Measurements from ENCODE around the gene SCFD1.

Gene SCFD1

DNA sequence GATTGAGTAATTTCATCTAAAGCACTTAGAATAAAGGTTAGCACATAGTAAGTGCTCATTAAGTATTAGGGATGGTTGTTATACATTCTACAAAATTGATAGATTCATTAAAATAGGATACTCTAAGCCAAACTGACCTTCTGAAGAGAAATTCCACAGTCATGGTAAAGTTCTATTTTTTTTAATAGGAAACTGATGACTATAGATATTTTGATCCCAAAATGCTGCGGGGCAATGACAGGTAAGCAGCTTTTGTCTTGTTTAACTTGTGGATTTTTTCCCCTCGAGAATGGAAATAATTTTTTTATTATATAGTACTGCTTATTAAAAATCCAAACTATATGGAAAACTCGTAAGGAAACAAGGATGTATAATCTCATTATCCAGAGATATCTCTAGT is 97.0 kb downstream of the SCFD1 start:
- DNase-seq (ENCODE audit: low read depth), result no peak
- TF ChIP-seq, protein P1, sequence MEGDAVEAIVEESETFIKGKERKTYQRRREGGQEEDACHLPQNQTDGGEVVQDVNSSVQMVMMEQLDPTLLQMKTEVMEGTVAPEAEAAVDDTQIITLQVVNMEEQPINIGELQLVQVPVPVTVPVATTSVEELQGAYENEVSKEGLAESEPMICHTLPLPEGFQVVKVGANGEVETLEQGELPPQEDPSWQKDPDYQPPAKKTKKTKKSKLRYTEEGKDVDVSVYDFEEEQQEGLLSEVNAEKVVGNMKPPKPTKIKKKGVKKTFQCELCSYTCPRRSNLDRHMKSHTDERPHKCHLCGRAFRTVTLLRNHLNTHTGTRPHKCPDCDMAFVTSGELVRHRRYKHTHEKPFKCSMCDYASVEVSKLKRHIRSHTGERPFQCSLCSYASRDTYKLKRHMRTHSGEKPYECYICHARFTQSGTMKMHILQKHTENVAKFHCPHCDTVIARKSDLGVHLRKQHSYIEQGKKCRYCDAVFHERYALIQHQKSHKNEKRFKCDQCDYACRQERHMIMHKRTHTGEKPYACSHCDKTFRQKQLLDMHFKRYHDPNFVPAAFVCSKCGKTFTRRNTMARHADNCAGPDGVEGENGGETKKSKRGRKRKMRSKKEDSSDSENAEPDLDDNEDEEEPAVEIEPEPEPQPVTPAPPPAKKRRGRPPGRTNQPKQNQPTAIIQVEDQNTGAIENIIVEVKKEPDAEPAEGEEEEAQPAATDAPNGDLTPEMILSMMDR (conservative IDR thresholded peaks at IDR 0.05; ENCODE audit: low read length), result no peak
- no peak overlapping the region for H3K4me3 ChIP-seq (ENCODE audit: low read length)

- TF ChIP-seq, protein P1 (conservative IDR thresholded peaks at IDR 0.05; ENCODE audit: low read length), result no peak
- peak; percentile 41 for DNase-seq (ENCODE audit: low read depth)
- no peak overlapping the region for H3K4me3 ChIP-seq (ENCODE audit: low read length)
Measured at GRCh38 chr14:30725763-30726162, 103.6 kb downstream of the SCFD1 start.

GRCh38 chr14:30728471-30728870 is 106.4 kb downstream of the SCFD1 start:
- TF ChIP-seq, protein P1 (conservative IDR thresholded peaks at IDR 0.05; ENCODE audit: low read length), result no peak
- no peak overlapping the region for H3K4me3 ChIP-seq (ENCODE audit: low read length)
- no peak for DNase-seq (ENCODE audit: low read depth)

- peak; percentile 0 for DNase-seq (ENCODE audit: low read depth)
- TF ChIP-seq, protein P1 (conservative IDR thresholded peaks at IDR 0.05; ENCODE audit: low read length), result no peak
- H3K4me3 ChIP-seq (ENCODE audit: low read length), result no peak overlapping the region
Measured at GRCh38 chr14:30737916-30738315, 115.8 kb downstream of the SCFD1 start.

DNA sequence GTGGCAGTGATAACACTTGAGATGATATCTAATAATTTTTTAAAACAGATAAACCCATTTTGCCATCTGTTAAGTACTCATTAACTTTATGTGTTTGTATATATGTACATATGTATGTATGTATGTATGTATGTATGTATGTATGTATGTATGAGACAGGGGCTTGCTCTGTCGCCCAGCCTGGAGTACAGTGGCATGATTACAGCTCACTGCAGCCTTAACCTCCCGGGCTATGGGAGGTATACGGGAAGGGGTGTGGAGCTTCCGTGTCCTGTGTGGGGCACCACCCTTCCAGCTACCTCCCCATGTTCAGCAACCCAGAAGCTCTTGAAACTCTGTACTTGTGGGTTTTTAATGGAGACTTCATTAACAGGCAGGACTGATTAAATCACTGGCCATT is 116.9 kb downstream of the SCFD1 start:
- TF ChIP-seq, protein P1 (conservative IDR thresholded peaks at IDR 0.05; ENCODE audit: low read length), result no peak
- DNase-seq (ENCODE audit: low read depth), result no peak
- H3K4me3 ChIP-seq (ENCODE audit: low read length), result no peak overlapping the region

- DNase-seq (ENCODE audit: low read depth), result no peak
- TF ChIP-seq, protein P1 (conservative IDR thresholded peaks at IDR 0.05; ENCODE audit: low read length), result no peak
- H3K4me3 ChIP-seq (ENCODE audit: low read length), result no peak overlapping the region
Measured at GRCh38 chr14:30748343-30748742, 126.2 kb downstream of the SCFD1 start.

- TF ChIP-seq, protein P1 (conservative IDR thresholded peaks at IDR 0.05; ENCODE audit: low read length), result no peak
- DNase-seq (ENCODE audit: low read depth), result no peak
- no peak overlapping the region for H3K4me3 ChIP-seq (ENCODE audit: low read length)
Measured at GRCh38 chr14:30751646-30752416, 129.7 kb downstream of the SCFD1 start.

Data from AG10803 (cell line).